ENCODE measurements around the gene SNRNP200.

SNRNP200 gene

GRCh38 chr2:96315005-96315399 lies 9.7 kb upstream of the SNRNP200 start:
- Histone ChIP-seq H3K27ac (replicated peaks) (no peak overlapping the region), H3K27me3 (ENCODE audit: insufficient read depth, poor library complexity, severe bottlenecking) (no peaks in the 10 kb centered on the region), H3K4me3 (replicated peaks; ENCODE audit: insufficient read depth, low read length) (no peak overlapping the region)
- no peak for DNase-seq (ENCODE audit: low read depth in 1 of 2, low spot score in 1 of 2)
- TF ChIP-seq SPI1 (IDR thresholded peaks at IDR 0.05; ENCODE audit: borderline replicate concordance, low read depth) (no peak), GABPA (IDR thresholded peaks at IDR 0.05; ENCODE audit: low read depth) (no peak), POLR2AphosphoS5 (IDR thresholded peaks at IDR 0.05; ENCODE audit: low read depth) (no peak), CTCF (IDR thresholded peaks at IDR 0.05; ENCODE audit: insufficient read depth, low read length) (no peak), REST (IDR thresholded peaks at IDR 0.05; ENCODE audit: insufficient replicate concordance, low read depth) (no peak)

DNA sequence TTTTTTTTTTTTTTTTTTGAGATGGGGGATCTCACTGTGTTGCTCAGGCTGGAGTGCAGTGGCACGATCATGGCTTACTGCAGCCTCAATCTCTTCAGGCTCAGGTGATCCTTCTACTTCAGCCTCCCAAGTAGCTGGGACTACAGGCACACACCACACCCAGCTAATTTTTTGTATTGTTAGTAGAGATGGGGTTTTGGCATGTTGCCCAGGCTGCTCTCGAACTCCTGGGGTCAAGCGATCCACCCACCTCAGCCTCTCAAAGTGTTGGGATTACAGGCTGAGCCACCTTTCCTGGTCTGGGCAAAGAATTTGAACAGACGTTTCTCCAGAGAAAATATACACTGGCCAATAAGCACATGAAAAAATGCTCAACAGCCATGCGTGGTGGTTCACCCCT lies 2.9 kb upstream of the SNRNP200 start:
- TF ChIP-seq GABPA (IDR thresholded peaks at IDR 0.05; ENCODE audit: low read depth), result no peak
- TF ChIP-seq REST (IDR thresholded peaks at IDR 0.05; ENCODE audit: insufficient replicate concordance, low read depth), result no peak
- TF ChIP-seq CTCF (IDR thresholded peaks at IDR 0.05; ENCODE audit: insufficient read depth, low read length), result no peak
- no peak for TF ChIP-seq SPI1 (IDR thresholded peaks at IDR 0.05; ENCODE audit: borderline replicate concordance, low read depth)
- no peak for TF ChIP-seq POLR2AphosphoS5 (IDR thresholded peaks at IDR 0.05; ENCODE audit: low read depth)
- H3K27ac ChIP-seq (replicated peaks), result no peak overlapping the region
- no peaks in the 10 kb centered on the region for H3K27me3 ChIP-seq (ENCODE audit: insufficient read depth, poor library complexity, severe bottlenecking)
- DNase-seq (ENCODE audit: low read depth in 1 of 2, low spot score in 1 of 2), result no peak
- no peak overlapping the region for H3K4me3 ChIP-seq (replicated peaks; ENCODE audit: insufficient read depth, low read length)

DNA sequence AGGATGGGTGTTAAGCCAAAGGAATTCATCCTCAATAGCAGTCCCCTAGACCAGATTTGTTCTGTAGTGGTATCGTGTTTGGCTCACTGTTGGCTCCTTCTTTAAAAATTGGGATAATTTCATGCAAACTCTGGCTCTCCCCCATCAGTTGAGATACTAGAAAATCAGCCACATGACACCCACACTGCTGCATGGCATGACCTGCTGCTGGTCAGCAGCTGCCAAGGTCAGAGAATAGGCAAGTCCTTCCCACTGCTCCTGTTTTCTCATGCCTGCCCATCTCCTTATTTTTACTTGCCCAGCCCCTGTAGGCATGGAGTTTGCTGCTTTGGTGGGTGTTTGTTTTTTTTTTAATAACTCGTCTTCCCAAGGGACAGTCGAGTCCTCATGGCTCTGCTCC lies 1.0 kb upstream of the SNRNP200 start:
- H3K27ac ChIP-seq (replicated peaks), result peak overlapping the region; percentile 89
- H3K27me3 ChIP-seq (ENCODE audit: insufficient read depth, poor library complexity, severe bottlenecking), result no peaks in the 10 kb centered on the region
- DNase-seq (ENCODE audit: low read depth in 1 of 2, low spot score in 1 of 2), result no peak
- TF ChIP-seq POLR2AphosphoS5 (IDR thresholded peaks at IDR 0.05; ENCODE audit: low read depth), result no peak
- TF ChIP-seq REST (IDR thresholded peaks at IDR 0.05; ENCODE audit: insufficient replicate concordance, low read depth), result peak; percentile 12
- TF ChIP-seq GABPA (IDR thresholded peaks at IDR 0.05; ENCODE audit: low read depth), result no peak
- no peak for TF ChIP-seq SPI1 (IDR thresholded peaks at IDR 0.05; ENCODE audit: borderline replicate concordance, low read depth)
- no peak for TF ChIP-seq CTCF (IDR thresholded peaks at IDR 0.05; ENCODE audit: insufficient read depth, low read length)
- H3K4me3 ChIP-seq (replicated peaks; ENCODE audit: insufficient read depth, low read length), result peak overlapping the region; percentile 60

Measured in HL-60 (cell line).